ENCODE results near the gene ATP11A. TPM values are rescaled to one million over a fixed set of nuclear protein-coding genes. Genes with fewer than 3 reads are reported as not detected.
A peak's percentile ranks its signal among the peaks of the same experiment; 100 is the strongest.

Gene ATP11A
- total RNA-seq, 2 donors from 2014 or later, result 10.9 to 89.3 TPM

GRCh38 chr13:112900226-112900600 lies 210.4 kb downstream of the ATP11A start:
- peaks cover 6% of the 10 kb centered on the region for H3K4me1 ChIP-seq (replicated peaks)
- no peaks in the 10 kb centered on the region for H3K9me3 ChIP-seq
- intact Hi-C loops (cut with DNase I), result no loop called here
- H3K4me3 ChIP-seq, result no peak overlapping the region
- peak; percentile 3 for DNase-seq (ENCODE audit: low spot score)
- TF ChIP-seq CTCF (IDR thresholded peaks at IDR 0.05) (no peak), POLR2A (IDR thresholded peaks at IDR 0.05) (no peak), POLR2AphosphoS5 (IDR thresholded peaks at IDR 0.05) (no peak)
- H3K27ac ChIP-seq, result no peak overlapping the region
- 93% methylated on average over 9 of the region's 9 CpGs for WGBS
- H3K27me3 ChIP-seq (replicated peaks; ENCODE audit: insufficient read depth), result no peaks in the 10 kb centered on the region
- H3K36me3 ChIP-seq, result no peaks in the 10 kb centered on the region

- intact Hi-C loops (cut with DNase I), result no loop called here
- H3K36me3 ChIP-seq, result no peaks in the 10 kb centered on the region
- no peak overlapping the region for H3K4me3 ChIP-seq
- H3K27me3 ChIP-seq (replicated peaks; ENCODE audit: insufficient read depth), result no peaks in the 10 kb centered on the region
- H3K4me1 ChIP-seq (replicated peaks), result peaks cover 8% of the 10 kb centered on the region
- TF ChIP-seq POLR2A (IDR thresholded peaks at IDR 0.05) (no peak), POLR2AphosphoS5 (IDR thresholded peaks at IDR 0.05) (no peak), CTCF (IDR thresholded peaks at IDR 0.05) (no peak)
- WGBS, result over 99% methylated on average over 8 of the region's 8 CpGs
- no peak overlapping the region for H3K27ac ChIP-seq
- peak; percentile 3 for DNase-seq (ENCODE audit: low spot score)
- H3K9me3 ChIP-seq, result no peaks in the 10 kb centered on the region
Observed at GRCh38 chr13:112900691-112901091, 210.9 kb downstream of the ATP11A start.

- WGBS, result 24% methylated on average over 14 of the region's 14 CpGs
- Histone ChIP-seq H3K4me1 (replicated peaks) (peaks cover 9% of the 10 kb centered on the region), H3K4me3 (no peak overlapping the region), H3K9me3 (no peaks in the 10 kb centered on the region), H3K27me3 (replicated peaks; ENCODE audit: insufficient read depth) (no peaks in the 10 kb centered on the region), H3K27ac (peak overlapping the region; percentile 63 to 73), H3K36me3 (no peaks in the 10 kb centered on the region)
- intact Hi-C loops (cut with DNase I), result no loop called here
- TF ChIP-seq CTCF (IDR thresholded peaks at IDR 0.05), result no peak
- peak; percentile 42 for TF ChIP-seq POLR2AphosphoS5 (IDR thresholded peaks at IDR 0.05)
- DNase-seq (ENCODE audit: low spot score), result peak; percentile 52
Observed at GRCh38 chr13:112902101-112902651, 212.3 kb downstream of the ATP11A start.

GRCh38 chr13:112902669-112903068 lies 212.8 kb downstream of the ATP11A start:
- Histone ChIP-seq H3K4me3 (no peak overlapping the region), H3K27me3 (replicated peaks; ENCODE audit: insufficient read depth) (no peaks in the 10 kb centered on the region), H3K27ac (peak overlapping the region; percentile 63 to 73), H3K4me1 (replicated peaks) (peaks cover 9% of the 10 kb centered on the region), H3K36me3 (no peaks in the 10 kb centered on the region), H3K9me3 (no peaks in the 10 kb centered on the region)
- no peak for DNase-seq (ENCODE audit: low spot score)
- WGBS, result 55% methylated on average over 2 of the region's 2 CpGs
- TF ChIP-seq CTCF (IDR thresholded peaks at IDR 0.05), result no peak
- no peak for TF ChIP-seq POLR2AphosphoS5 (IDR thresholded peaks at IDR 0.05)
- no peak for TF ChIP-seq POLR2A (IDR thresholded peaks at IDR 0.05)
- intact Hi-C loops (cut with DNase I), result no loop called here

GRCh38 chr13:112903071-112903577 lies 213.3 kb downstream of the ATP11A start:
- no peak for DNase-seq (ENCODE audit: low spot score)
- 86% methylated on average over 8 of the region's 8 CpGs for WGBS
- Histone ChIP-seq H3K4me1 (replicated peaks) (peaks cover 9% of the 10 kb centered on the region), H3K4me3 (no peak overlapping the region), H3K27ac (peak overlapping the region; percentile 63 to 73), H3K9me3 (no peaks in the 10 kb centered on the region), H3K36me3 (no peaks in the 10 kb centered on the region), H3K27me3 (replicated peaks; ENCODE audit: insufficient read depth) (no peaks in the 10 kb centered on the region)
- TF ChIP-seq CTCF (IDR thresholded peaks at IDR 0.05) (no peak), POLR2A (IDR thresholded peaks at IDR 0.05) (no peak), POLR2AphosphoS5 (IDR thresholded peaks at IDR 0.05) (no peak)
- intact Hi-C loops (cut with DNase I), result no loop called here
